ENCODE measurements around the gene VKORC1L1.
"Not testable (repeated sequence)": the region's sequence is repeated elsewhere in the genome, so short reads cannot be mapped to it uniquely, and the experiment has no call there.

GRCh38 chr7:65991829-65992228 is 119.0 kb downstream of the VKORC1L1 start:
- TF ChIP-seq RARB (CRISPR knock-in tag; IDR thresholded peaks at IDR 0.05); ZFP30 (CRISPR knock-in tag; IDR thresholded peaks at IDR 0.05); ZFP3 (CRISPR knock-in tag; IDR thresholded peaks at IDR 0.05); PATZ1 (CRISPR knock-in tag; IDR thresholded peaks at IDR 0.05; ENCODE audit: borderline replicate concordance); ZNF70 (CRISPR knock-in tag; IDR thresholded peaks at IDR 0.05); TOX (CRISPR knock-in tag; IDR thresholded peaks at IDR 0.05; ENCODE audit: borderline replicate concordance); CSRNP3 (CRISPR knock-in tag; IDR thresholded peaks at IDR 0.05); CREB5 (CRISPR knock-in tag; IDR thresholded peaks at IDR 0.05; ENCODE audit: low read depth); ARNTL (CRISPR knock-in tag; IDR thresholded peaks at IDR 0.05; ENCODE audit: borderline replicate concordance, low read depth): not testable (repeated sequence)

Measured in SK-N-SH treated with all-trans-retinoic acid at 6 μM for 48 hours (cell line).